ENCODE data around the gene AMOTL2. TPM values are rescaled to one million over a fixed set of nuclear protein-coding genes. Genes with fewer than 3 reads are reported as not detected.

The AMOTL2 gene
- total RNA-seq, 3 donors from 2014 or later, result 78.3 to 281 (median 83.2) TPM

- intact Hi-C loops (cut with DNase I; ENCODE audit: low total_unique reads), result no loop called here
- Histone ChIP-seq H3K9me3 (no peaks in the 10 kb centered on the region), H3K36me3 (no peaks in the 10 kb centered on the region), H3K27me3 (no peaks in the 10 kb centered on the region), H3K4me3 (no peak overlapping the region), H3K27ac (peak overlapping the region; percentile 77 to 87), H3K4me1 (peaks cover 5 to 29% of the 10 kb centered on the region in 2 donors)
- TF ChIP-seq CTCF (IDR thresholded peaks at IDR 0.05), result no peak
- no peak for TF ChIP-seq POLR2AphosphoS5 (IDR thresholded peaks at IDR 0.05)
- TF ChIP-seq POLR2A (IDR thresholded peaks at IDR 0.05), result no peak
- no peak for DNase-seq (ENCODE audit: low spot score in 2 of 2)
Observed at GRCh38 chr3:134332344-134332743, 41.9 kb downstream of the AMOTL2 start.

- TF ChIP-seq POLR2A (IDR thresholded peaks at IDR 0.05) (no peak), CTCF (IDR thresholded peaks at IDR 0.05) (no peak), POLR2AphosphoS5 (IDR thresholded peaks at IDR 0.05) (no peak)
- intact Hi-C loops (cut with DNase I; ENCODE audit: low total_unique reads), result no loop called here
- Histone ChIP-seq H3K4me1 (peaks cover 5 to 35% of the 10 kb centered on the region in 2 donors), H3K36me3 (no peaks in the 10 kb centered on the region), H3K4me3 (peak overlapping the region in 1 of 3 donors; percentile 5), H3K27ac (peak overlapping the region; percentile 77 to 87), H3K9me3 (no peaks in the 10 kb centered on the region), H3K27me3 (no peaks in the 10 kb centered on the region)
- no peak for DNase-seq (ENCODE audit: low spot score in 2 of 2)
Observed at GRCh38 chr3:134331811-134332199, 42.4 kb downstream of the AMOTL2 start.

- Histone ChIP-seq H3K9me3 (no peaks in the 10 kb centered on the region), H3K36me3 (no peaks in the 10 kb centered on the region), H3K4me3 (peak overlapping the region in 1 of 3 donors; percentile 5), H3K27me3 (no peaks in the 10 kb centered on the region), H3K27ac (peak overlapping the region; percentile 77 to 87), H3K4me1 (peaks cover 5 to 41% of the 10 kb centered on the region in 2 donors)
- intact Hi-C loops (cut with DNase I; ENCODE audit: low total_unique reads), result no loop called here
- DNase-seq (ENCODE audit: low spot score in 2 of 2), result peak in 1 of 2 donors; percentile 84
- TF ChIP-seq POLR2AphosphoS5 (IDR thresholded peaks at IDR 0.05) (peak in 1 of 3 donors; percentile 34), POLR2A (IDR thresholded peaks at IDR 0.05) (no peak), CTCF (IDR thresholded peaks at IDR 0.05) (no peak)
Observed at GRCh38 chr3:134330883-134331810, 43.1 kb downstream of the AMOTL2 start.

GRCh38 chr3:134328846-134329245, 45.4 kb downstream of the AMOTL2 start:
- TF ChIP-seq POLR2A (IDR thresholded peaks at IDR 0.05), result no peak
- no peak for TF ChIP-seq CTCF (IDR thresholded peaks at IDR 0.05)
- no peak for TF ChIP-seq POLR2AphosphoS5 (IDR thresholded peaks at IDR 0.05)
- Histone ChIP-seq H3K27ac (peak overlapping the region; percentile 74), H3K27me3 (no peaks in the 10 kb centered on the region), H3K4me3 (no peak overlapping the region), H3K9me3 (no peaks in the 10 kb centered on the region), H3K4me1 (peaks cover 5 to 31% of the 10 kb centered on the region in 2 donors), H3K36me3 (no peaks in the 10 kb centered on the region)
- intact Hi-C loops (cut with DNase I; ENCODE audit: low total_unique reads), result loop anchor here (2.0 kb wide), 1 partner anchor 76 kb away; no protein-coding TSS in a partner anchor
- no peak for DNase-seq (ENCODE audit: low spot score in 2 of 2)

GRCh38 chr3:134328147-134328591, 46.1 kb downstream of the AMOTL2 start:
- Histone ChIP-seq H3K27ac (peak overlapping the region; percentile 74), H3K27me3 (no peaks in the 10 kb centered on the region), H3K36me3 (no peaks in the 10 kb centered on the region), H3K4me3 (no peak overlapping the region), H3K9me3 (no peaks in the 10 kb centered on the region), H3K4me1 (peaks cover 5 to 26% of the 10 kb centered on the region in 2 donors)
- intact Hi-C loops (cut with DNase I; ENCODE audit: low total_unique reads), result loop anchor here (2.0 kb wide), 1 partner anchor 75 kb away; no protein-coding TSS in a partner anchor
- TF ChIP-seq POLR2A (IDR thresholded peaks at IDR 0.05) (no peak), CTCF (IDR thresholded peaks at IDR 0.05) (no peak), POLR2AphosphoS5 (IDR thresholded peaks at IDR 0.05) (peak in 1 of 3 donors; percentile 19)
- DNase-seq (ENCODE audit: low spot score in 2 of 2), result peak in 1 of 2 donors; percentile 37
